ENCODE data around the gene HS3ST4. TPM values are rescaled to one million over a fixed set of nuclear protein-coding genes. Genes with fewer than 3 reads are reported as not detected.

The HS3ST4 gene
- total and polyA plus RNA-seq, 2 of the 8 experiments (the other 6 are each of a cell fraction or from before 2014, with no cell fraction given), result 1.9 to 3.3 TPM

DNA sequence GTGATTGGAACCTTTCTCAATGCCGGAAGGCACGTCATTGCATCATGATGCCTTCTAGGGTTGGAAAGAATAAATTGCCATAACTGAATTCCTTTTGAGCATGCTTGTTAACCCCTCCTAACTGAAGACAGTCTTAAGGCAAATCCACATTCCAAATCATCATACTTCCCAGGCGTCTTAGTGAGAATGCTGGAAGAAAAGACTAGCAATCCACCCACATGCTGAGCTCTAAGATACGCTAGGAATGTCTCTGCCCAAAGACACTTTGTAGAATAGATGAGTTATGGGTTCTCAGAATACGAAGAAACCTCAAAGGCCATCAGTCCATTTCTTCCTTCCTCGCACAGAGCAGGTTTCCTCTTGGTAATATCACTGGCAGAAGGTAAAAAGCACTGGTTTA, 486.5 kb downstream of the HS3ST4 start:
- FAIRE-seq (peak; percentile 52), DNase-seq (ENCODE audit: low read depth in 1 of 2, low spot score in 2 of 2) (no peak)
- H3K14ac ChIP-seq (ENCODE audit: insufficient read length), result no peak overlapping the region
- H3K79me1 ChIP-seq (ENCODE audit: low read depth, low read length), result no peaks in the 10 kb centered on the region
- no peak overlapping the region for H3K4me3 ChIP-seq (ENCODE audit: extremely low read depth in 1 of 4, insufficient read depth in 2 of 4, low read depth in 3 of 4, low read length in 4 of 4)
- H3K9ac ChIP-seq (replicated peaks in 1 of 4; ENCODE audit: extremely low read depth in 1 of 4, low read depth in 3 of 4, low read length in 3 of 4), result no peak overlapping the region
- H2BK5ac ChIP-seq (ENCODE audit: low read depth, low read length), result peak overlapping the region; percentile 38; the same call in 1 of the 2 replicates
- H2BK15ac ChIP-seq (ENCODE audit: low read length), result no peak overlapping the region
- H2BK20ac ChIP-seq (ENCODE audit: low read length), result peak overlapping the region; percentile 2; the same call in 1 of the 2 replicates
- no peaks in the 10 kb centered on the region for H3K27me3 ChIP-seq (replicated peaks in 1 of 4; ENCODE audit: control insufficient read depth in 3 of 4, extremely low read depth in 1 of 4, insufficient read depth in 3 of 4, low read length in 3 of 4)
- no peak overlapping the region for H3K56ac ChIP-seq (replicated peaks; ENCODE audit: insufficient read length, low read depth, low read length)
- peak overlapping the region; percentile 53 for H2BK12ac ChIP-seq (ENCODE audit: low read depth, low read length)
- POLR2A ChIA-PET (ENCODE audit: partially characterized antibody), result interaction anchor here (1.0 to 1.5 kb wide), 2 partner anchors 12 to 35 kb away, joined by 3 read pairs; no protein-coding TSS in a partner anchor
- H3K4ac ChIP-seq (replicated peaks; ENCODE audit: insufficient read length, low read depth, low read length), result peak overlapping the region; percentile 69
- H4K91ac ChIP-seq (replicated peaks; ENCODE audit: insufficient read length, low read length), result peak overlapping the region; percentile 61
- H3K79me2 ChIP-seq (ENCODE audit: control insufficient read depth in 1 of 2, insufficient read depth in 2 of 2, low read length in 2 of 2), result no peaks in the 10 kb centered on the region
- H3K9me3 ChIP-seq (ENCODE audit: insufficient read depth in 2 of 2, low read depth in 1 of 2, low read length in 1 of 2), result peaks cover 5 to 8% of the 10 kb centered on the region in 2 experiments; a peak in 3 of 4 replicates
- H4K5ac ChIP-seq (ENCODE audit: insufficient read length, low read depth, low read length), result peak overlapping the region; percentile 57
- peaks cover 0 to 11% (median 0%) of the 10 kb centered on the region in 4 experiments; a peak in 1 of 8 replicates for H3K36me3 ChIP-seq (ENCODE audit: control insufficient read depth in 2 of 4, insufficient read depth in 4 of 4, low read length in 3 of 4)
- no peaks in the 10 kb centered on the region for H4K20me1 ChIP-seq (replicated peaks in 1 of 2; ENCODE audit: control insufficient read depth in 1 of 2, insufficient read depth in 2 of 2, low read length in 2 of 2)
- H4K8ac ChIP-seq (ENCODE audit: extremely low read depth, insufficient read depth, low read length), result no peak overlapping the region
- H3K23ac ChIP-seq (ENCODE audit: insufficient read length), result no peak overlapping the region
- TF ChIP-seq HDAC2 (IDR thresholded peaks at IDR 0.05; ENCODE audit: borderline replicate concordance in 1 of 2, low read depth in 2 of 2, low read length in 2 of 2), result no peak
- TF ChIP-seq GTF2F1 (IDR thresholded peaks at IDR 0.05; ENCODE audit: borderline replicate concordance, low read depth, low read length), result no peak
- peak; percentile 16; the same call in 1 of the 2 replicates for TF ChIP-seq CEBPB (IDR thresholded peaks at IDR 0.05; ENCODE audit: low read depth, low read length)
- 0 out of 2 replicates have a peak, but pooled peaks have one; percentile 9 for TF ChIP-seq TEAD4 (IDR thresholded peaks at IDR 0.05; ENCODE audit: low read depth, low read length)
- no peak for TF ChIP-seq CBX5 (IDR thresholded peaks at IDR 0.05; ENCODE audit: low read depth, low read length)
- no peak for TF ChIP-seq HDAC6 (IDR thresholded peaks at IDR 0.05; ENCODE audit: low read depth, low read length)
- CTCF ChIA-PET (ENCODE audit: partially characterized antibody), result interaction anchor here (1.0 to 1.1 kb wide), 2 partner anchors 15 to 277 kb away, joined by 3 read pairs; no protein-coding TSS in a partner anchor
- no peak overlapping the region for H3K18ac ChIP-seq (ENCODE audit: extremely low read depth, low read length)
- 77% methylated on average over 6 of the region's 6 CpGs; no CpG with 5 or more reads in 1 of the 2 experiments for WGBS, 2 experiments (ENCODE audit: extremely low coverage in 1 of 2, insufficient coverage in 1 of 2, insufficient read length in 1 of 2, insufficient replicate concordance in 2 of 2, low coverage in 1 of 2, low lambda C conversion rate in 2 of 2, missing lambda C conversion rate in 1 of 2)
- H2AK5ac ChIP-seq (ENCODE audit: low read depth, low read length), result no peak overlapping the region
- no peak overlapping the region for H3K4me2 ChIP-seq (ENCODE audit: insufficient read depth in 1 of 2, low read depth in 2 of 2, low read length in 2 of 2)
- H2BK120ac ChIP-seq (replicated peaks; ENCODE audit: low read depth, low read length), result peak overlapping the region; percentile 91
- H3K27ac ChIP-seq (ENCODE audit: low read depth, low read length), result peak overlapping the region; percentile 47; the same call in 1 of the 2 replicates
- no peaks in the 10 kb centered on the region for H3K23me2 ChIP-seq (ENCODE audit: low read depth, low read length)
- no peak overlapping the region for H2AFZ ChIP-seq (ENCODE audit: low read length)
- peaks cover 6 to 14% (median 13%) of the 10 kb centered on the region in 4 experiments; a peak in 6 of 7 replicates for H3K4me1 ChIP-seq (replicated peaks in 1 of 4; ENCODE audit: control insufficient read depth in 3 of 4, insufficient read depth in 4 of 4, low read length in 3 of 4)
